GM21576 (cell line): ENCODE data around the gene MUC6.
"Not testable (repeated sequence)": the region's sequence is repeated elsewhere in the genome, so short reads cannot be mapped to it uniquely, and the experiment has no call there.

Experiments used
- ATAC-seq: cut with Tn5 transposase; IDR thresholded peaks from one replicate; pipeline ENCODE4 v1.9.1; 2021; ENCODE audit warnings: mild to moderate bottlenecking, moderate library complexity; ENCODE audit not compliant: unreplicated experiment

The MUC6 gene

DNA sequence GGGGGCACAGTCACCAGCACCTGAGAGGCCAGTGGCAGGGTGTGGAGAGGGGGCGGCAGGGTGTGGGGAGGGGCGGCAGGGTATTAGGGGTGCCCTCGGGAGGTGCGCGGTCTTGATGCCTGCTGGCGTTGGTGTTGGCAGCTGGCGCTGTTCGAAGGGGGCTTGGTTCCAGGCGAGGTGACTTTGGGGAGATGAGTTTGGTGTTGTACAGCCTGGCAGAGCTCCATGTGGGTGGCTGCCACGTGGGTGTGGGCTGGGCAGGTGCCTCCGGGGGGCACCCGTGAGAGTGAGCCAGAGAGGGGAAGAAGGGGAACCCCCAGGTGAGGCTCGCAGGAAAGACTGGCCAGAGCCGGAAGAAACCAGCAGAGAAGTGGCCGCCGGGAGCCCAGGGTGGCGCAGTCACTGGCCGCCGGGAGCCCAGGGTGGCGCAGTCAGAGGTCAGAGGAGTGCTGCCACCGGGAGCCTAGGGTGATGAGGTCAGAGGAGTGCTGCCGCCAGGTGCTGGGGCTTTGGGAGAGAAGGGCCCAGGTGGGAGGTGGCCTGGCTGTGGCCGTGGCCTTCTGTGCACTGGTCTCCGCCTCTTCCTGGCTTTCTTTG is 44.7 kb downstream of the MUC6 start:
- ATAC-seq, result no peak

DNA sequence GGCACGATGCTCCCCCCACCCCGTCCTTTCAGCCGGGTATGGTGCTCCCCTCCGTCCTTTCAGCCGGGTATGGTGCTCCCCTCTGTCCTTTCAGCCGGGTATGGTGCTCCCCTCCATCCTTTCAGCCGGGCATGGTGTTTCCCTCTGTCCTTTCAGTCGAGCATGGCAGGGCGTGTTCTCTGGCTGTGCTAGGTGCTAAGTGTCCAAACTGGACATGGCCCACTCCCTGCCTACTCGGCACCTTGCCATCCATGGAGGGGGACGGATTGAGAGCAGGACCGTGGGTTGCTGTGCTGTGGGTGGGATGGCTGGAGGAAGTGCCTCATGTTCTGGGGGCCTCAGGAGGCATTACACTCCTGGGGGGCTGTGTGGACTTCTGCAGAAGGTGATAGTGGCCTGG is 45.5 kb downstream of the MUC6 start:
- ATAC-seq, result no peak

DNA sequence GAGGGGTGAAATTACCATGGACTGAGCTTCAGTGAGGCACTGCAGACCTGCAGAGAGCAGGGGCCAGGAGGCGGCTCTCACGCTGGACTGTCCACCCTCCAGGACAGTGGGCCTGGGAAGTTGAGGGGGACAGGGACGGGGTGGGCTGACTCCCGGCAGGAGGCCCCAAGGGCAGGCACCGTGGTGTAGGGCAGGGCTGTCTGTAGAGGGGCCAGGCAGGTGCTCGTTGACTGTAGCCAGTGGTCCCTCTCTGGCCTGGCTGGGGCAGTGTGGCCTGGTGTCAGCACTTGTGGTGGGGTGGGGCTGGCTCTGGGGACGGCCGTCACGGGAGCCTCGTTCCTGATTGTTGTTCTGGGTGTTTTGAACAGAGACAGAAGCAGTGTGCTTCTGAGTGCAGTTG is 46.4 kb downstream of the MUC6 start:
- no peak for ATAC-seq

DNA sequence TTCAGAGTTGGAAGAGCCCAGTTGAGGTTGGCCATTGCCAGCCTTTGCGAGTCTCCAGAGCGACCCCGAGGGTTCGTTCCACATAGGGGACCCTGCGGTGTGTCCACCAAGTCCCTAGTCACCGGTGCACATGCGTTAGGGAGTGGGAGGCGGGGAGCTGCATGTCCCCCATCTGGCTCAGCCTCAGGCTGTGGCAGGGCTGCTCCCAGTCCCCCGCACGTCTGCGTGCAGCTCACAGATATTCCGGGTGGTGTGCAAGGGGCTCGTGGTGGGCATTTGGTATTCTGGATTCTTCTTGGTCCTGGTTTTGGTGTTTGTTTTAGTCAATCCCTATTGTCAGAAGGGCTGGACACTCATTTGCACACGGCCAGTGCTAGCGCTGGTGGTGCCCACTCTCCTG is 48.8 kb downstream of the MUC6 start:
- ATAC-seq, result no peak

DNA sequence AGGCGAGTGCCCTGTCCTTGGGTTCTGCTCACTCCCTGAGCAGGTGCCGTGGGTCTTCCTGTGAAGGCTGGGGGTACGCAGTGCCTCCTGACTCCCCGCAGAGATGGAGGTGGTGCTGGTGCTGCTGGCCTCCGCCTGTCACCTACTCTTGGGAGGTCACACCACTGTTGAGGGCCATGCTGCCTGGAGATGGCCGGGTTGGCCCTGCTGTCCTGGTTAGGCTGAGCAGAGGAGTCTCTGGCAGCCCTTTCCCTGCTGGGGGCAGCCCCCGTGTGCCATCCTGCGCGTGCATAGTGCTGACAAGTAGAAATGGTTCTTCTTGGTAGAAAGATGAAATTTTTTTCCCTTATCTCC is 49.6 kb downstream of the MUC6 start:
- ATAC-seq, result no peak

DNA sequence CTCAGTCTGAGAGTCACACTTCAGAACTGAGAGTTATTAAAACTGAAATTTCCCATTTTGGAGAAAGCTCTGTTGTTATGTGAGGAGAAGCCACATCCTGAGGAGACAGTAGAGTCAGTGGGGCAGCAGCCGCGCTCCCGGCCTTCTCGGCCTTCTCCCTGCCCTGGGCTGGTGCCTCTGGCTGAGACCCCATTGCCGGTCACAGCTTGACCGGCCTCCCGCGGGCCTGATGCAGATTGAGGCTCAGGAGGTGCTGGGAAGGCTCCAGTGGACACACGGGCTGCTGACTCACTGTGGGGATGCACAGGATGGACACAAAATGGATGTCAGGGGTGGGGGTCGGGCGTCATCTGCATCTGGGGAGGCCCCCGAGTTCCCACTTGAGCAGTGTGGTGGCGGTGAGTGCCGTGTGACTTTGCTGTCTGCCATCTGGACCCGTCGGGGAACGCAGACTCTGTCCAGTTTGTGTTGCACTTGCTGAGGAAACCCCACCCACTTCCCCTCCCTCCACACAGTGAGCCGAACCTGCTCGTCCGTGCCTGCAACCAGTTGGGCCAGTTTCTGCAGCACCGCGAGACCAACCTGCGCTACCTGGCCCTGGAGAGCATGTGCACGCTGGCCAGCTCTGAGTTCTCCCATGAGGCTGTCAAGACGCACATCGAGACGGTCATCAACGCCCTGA is 50.1 kb downstream of the MUC6 start:
- no peak for ATAC-seq

DNA sequence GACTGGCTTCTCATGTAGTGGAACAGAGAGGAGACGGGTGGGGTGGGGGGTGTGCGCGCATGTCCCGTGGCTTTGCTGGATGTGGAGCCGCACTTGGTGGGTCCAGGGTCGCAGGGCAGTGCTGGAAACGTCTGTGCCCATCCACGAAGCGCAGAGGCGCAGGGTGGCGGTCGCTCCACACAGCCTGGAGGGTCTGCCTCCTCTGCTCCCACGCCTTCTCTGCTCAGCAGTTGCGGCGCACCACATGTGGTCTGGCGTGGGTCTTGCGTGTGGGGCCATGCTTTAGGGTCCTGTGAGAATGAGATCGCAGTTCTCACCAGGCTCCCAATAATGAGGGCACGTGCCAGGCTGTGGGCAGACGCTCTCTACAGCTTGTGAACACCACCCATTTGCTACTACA is 50.7 kb downstream of the MUC6 start:
- ATAC-seq, result no peak

DNA sequence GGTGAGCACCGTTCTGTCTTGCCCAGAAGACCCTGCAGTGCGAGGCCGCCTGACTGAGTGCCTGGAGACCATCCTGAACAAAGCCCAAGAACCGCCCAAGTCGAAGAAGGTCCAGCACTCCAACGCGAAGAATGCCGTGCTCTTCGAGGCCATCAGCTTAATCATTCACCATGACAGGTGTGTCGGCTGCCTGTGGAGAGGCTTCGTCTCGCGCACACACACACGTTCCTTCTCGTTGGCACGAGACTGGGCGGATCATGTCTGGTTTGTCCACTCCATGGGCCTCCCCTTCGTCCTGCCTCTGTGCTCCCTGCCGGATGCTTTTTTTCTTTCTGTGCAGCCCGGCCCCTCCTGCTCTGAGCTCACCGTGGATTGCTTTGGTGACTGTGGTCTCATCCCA is 51.1 kb downstream of the MUC6 start:
- no peak for ATAC-seq

DNA sequence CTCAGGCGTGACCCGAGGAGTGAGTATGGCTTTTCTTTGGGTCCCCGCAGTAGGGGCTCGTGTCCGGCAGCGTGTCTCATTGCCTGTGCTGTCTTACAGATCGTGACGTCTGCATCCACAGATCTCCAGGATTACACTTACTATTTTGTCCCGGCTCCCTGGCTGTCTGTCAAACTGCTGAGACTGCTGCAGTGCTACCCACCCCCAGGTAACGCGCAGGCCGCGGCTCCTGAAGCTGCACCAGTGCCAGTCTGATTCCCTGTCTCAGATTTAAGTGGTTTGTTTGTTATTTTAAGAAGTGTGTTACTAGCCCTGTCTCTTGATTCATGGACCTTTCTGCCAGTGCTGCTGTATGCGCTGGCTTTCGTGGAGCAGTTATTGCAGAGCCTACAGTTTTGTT is 52.0 kb downstream of the MUC6 start:
- no peak for ATAC-seq

DNA sequence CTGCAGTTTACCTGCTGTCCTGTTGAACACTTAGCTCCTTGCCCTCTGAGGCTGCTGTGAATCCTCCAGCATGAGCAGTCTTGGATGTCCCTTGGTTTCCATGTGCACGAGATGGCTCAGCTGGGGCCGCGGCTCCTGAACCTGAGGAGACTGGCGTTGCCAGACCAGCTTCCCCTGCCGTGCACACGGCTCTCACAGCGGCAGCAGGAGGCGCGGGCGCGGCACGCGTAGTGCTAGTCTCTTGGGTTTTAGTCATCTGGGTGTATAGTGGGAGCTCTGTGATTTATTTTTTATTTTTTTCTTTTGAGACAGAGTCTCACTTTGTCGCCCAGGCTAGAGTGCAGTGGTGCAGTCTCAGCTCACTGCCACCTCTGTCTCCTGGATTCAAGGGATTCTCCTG is 54.8 kb downstream of the MUC6 start:
- no peak for ATAC-seq

DNA sequence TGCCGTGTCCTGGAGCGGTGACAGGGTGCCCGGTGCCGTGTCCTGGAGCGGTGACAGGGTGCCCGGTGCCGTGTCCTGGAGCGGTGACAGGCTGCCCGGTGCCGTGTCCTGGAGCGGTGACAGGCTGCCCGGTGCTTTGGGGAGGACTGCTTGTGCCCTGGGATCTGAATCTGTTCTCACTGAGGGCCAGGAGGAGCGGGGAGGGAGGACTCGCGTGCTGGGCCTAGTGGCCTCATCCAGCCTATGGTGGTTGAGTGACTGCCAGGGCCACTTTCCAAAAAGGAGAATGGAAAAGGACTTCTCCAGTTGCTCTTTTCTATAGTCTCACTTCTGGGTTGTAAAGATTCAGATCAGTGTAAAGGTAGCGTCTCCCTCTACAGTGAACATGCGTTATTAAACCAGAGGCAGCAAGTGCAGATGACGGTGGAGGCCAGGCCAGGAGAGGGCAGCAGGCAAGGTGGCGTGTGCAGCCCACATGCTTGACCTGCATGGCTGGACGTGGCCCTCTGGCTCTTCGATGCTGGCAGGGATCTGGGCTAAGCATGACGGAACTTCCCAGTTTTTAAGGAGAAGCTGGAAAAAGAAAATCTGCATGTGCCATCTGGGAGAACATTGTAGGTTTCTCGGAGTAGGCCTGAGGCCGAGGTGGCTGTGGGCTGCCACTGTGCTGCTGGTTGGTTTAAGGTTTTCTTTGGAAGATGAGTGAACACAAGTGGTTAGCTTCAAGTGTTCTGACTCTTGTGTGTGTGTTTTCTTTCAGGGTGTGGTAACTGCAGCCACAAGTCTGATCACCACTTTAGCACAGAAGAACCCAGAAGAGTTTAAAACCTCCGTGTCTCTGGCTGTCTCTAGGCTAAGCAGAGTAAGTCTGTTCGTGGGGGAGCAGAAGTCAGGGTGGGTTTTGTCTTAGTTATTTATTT is 55.8 kb downstream of the MUC6 start:
- no peak for ATAC-seq

DNA sequence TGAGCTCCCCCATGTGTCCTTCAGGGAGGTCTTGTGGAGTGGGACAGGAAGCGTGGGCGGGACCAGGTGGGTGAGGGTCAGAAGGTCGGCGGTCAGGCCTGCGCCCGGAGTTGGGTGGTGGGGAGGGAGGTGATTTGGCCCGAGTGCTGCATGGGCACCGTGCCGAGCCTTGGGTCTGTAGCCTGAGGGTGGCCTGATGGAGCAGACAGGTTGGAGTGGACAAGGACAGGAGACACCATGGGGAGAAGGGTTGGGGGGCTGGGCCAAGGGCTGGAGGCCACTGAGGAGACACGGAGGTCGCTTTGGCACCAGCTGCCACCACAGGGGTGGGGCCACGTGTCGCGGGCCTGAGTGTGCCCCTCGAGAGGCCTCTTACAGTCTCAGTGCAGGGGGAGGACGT is 57.7 kb downstream of the MUC6 start:
- no peak for ATAC-seq

DNA sequence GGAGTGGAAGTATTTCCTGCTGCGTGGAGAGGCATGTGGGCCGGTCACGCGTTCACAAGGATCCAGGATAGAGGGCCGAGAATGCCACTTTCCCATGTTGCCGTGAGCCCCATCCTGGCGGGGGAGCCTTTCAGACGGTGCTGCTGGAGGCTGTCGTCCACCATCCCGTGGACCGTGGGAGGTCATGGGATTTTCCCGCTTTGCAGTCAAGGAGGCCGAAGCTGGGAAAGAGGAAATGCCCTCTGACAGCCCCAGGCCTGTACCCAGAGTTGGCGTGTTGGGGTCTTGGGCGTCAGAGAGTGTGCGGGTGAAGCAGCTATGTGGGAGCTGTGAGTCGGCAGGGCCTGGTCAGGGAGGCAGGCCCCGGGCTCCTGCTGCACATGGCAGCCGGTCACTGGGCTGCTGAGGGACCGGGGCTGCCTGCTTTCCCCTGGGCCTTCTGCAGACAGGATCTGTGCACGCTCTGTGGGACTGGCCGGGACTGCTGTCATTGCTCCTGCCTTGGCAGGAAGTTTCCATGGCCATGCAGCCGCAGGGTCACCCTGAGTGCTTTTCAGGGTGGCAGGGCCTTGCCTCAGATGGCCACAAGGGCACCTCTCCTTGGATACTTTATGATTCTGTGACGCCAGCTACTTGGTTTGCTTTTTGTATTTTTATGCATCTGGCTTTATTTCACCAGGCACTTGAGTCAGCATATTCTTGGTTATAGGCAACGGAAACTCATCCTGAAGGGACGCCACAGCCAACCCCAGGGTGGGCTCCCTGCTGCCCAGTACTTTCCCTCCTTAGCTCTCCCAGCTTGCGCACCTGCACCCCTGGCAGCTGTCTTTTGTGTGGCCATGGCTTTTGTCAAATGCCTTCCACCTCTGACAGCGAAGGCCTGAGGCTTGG is 58.4 kb downstream of the MUC6 start:
- ATAC-seq, result no peak

DNA sequence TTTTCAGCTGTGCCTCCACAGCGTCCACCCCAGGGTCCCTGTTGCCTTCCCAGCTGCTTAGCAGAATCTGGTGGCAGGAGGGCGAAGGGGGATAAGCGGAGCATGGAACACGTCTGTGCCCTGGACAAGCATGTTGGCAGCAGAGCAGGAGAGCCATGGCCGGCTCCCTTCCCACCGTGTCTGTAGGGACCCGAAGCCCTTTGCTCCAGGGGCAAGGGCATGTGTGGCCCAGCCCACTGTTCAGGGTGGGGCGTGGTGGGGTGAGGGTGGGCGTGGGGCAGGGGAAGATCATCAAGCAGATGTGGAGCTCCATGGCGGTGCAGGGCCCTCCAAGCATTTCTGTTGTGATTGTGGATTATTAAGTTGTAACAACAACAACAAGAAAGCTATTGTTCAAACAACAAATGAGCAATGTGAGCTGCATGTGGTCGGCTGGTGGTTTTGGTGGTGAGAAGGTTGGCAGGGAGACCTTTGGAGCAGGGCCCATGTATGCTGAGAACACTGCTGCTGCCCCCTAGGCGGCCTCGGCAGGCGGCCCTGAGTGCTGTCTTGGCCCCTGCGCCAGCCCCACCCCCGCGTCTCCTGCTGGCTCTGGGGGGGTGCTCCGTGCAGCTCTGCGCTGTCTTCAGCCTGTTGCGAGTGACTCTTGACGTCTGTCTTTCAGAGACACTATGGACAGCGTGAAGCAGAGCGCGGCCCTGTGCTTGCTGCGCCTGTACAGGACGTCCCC is 59.9 kb downstream of the MUC6 start:
- ATAC-seq, result no peak

DNA sequence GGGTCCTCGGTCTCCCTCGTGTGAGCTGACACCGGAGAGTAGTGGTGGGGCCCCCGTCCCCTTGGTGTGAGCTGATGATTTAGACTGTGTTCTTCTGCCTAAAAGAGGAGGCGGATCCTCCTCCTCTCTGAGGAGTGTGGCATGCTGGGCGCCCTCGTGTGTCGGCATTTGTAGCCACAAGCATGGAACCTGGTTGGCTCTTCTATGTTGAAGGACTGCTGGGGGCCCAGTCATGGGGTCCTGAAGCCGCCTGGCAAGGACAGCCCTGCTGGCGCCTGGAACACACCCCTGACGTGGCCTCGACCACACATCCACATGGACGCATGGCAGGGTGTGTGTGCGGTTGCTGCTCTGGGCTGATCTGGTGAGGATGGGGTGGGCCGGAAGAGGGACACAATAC is 60.7 kb downstream of the MUC6 start:
- ATAC-seq, result no peak

DNA sequence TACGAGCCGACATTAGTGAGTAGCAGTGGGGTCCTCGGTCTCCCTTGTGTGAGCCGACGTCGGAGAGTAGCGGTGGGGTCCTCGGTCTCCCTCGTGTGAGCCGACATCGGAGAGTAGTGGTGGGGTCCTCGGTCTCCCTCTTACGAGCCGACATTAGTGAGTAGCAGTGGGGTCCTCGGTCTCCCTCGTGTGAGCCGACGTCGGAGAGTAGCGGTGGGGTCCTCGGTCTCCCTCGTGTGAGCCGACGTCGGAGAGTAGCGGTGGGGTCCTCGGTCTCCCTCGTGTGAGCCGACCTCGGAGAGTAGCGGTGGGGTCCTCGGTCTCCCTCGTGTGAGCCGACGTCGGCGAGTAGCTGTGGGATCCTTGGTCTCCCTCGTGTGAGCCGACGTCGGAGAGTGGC is 61.1 kb downstream of the MUC6 start:
- not testable (repeated sequence) for ATAC-seq

DNA sequence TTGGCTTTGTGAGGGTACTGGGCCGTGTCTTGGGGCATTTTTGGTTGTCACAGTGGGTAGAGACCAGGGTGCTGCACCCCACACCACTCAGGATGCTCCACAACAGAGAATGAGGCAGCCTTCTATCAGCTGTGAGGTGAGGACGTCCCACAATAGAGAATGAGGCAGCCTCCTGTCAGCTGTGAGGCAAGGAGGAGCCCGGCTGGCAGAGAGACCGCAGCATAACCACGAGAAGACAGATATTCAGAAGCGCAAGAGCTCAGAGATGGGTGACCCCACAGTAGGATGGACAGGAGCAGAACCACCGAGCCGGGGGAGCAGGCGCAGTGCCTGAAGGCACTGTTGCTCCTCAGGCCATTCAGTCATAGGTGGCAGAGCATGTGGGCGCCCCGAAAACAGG is 63.3 kb downstream of the MUC6 start:
- no peak for ATAC-seq

DNA sequence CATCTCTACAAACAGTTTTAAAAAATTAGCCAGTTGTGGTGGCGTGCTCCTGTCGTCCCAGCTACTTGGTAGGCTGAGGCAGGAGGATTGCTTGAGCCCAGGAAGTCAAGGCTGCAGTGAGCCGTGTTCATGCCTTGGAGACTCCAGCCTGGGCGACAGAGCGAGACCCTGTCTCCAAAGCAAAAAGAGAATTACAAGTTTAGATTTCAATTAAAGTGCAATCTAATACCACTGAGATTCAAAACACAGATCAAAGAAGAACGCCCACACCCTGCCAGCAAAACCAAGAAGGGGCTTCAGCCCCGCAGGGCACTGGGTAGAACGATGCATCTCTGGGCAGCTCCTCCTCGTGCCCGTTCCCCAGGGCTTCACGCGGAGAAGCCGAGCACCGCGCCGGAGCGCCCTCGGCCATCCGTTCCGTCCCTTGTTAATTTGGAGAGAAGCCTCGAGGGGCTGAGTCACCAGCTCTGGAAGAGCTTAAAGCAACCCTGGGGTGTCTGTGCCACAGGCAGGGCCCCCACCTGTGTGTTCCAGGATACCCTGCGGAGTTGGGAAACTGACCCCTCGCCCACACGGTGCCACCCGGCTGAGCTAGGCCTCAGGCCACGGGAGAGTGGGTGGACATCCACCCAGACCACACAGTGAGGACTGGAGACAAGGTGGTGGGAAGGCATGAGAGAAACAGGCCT is 63.9 kb downstream of the MUC6 start:
- no peak for ATAC-seq

DNA sequence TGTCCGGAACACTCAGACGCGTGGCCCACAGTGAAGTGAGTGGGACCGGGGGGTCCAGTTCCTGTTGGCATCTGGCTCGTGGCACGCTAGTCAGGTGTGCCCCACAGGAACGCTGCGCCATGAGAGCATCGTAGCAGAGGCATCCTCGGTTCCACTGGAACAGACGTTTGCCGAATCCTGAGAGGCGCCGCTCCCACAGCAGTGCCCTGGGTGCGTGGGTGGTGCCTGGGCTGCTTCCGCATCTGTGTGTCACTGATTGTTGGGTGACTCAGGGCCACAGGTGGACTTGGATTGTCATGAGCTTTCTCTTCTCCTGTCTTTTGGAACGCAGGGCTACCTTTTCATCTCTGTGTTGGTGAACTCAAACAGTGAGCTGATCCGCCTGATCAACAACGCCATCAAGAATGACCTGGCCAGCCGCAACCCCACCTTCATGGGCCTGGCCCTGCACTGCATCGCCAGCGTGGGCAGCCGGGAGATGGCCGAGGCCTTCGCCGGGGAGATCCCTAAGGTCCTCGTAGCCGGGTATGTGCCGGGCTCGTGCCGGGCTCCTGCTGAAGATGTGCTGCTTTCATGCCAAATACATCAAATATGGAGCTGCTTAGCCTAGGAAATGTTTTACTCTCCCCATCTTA is 64.7 kb downstream of the MUC6 start:
- ATAC-seq, result no peak
